ENCODE results near the gene ARHGAP19. TPM values are rescaled to one million over a fixed set of nuclear protein-coding genes. Genes with fewer than 3 reads are reported as not detected.

Gene ARHGAP19
- total and polyA plus RNA-seq, 9 of the 15 experiments (the other 6 are each of a cell fraction or from before 2014, with no cell fraction given) = 14.8 to 49.5 (median 26.8) TPM

GRCh38 chr10:97312897-97313296 is 20.5 kb upstream of the ARHGAP19 start (continued):
- TF ChIP-seq ZNF444 (CRISPR knock-in tag; IDR thresholded peaks at IDR 0.05) (no peak), ZNF57 (CRISPR knock-in tag; IDR thresholded peaks at IDR 0.05) (no peak), ZNF134 (CRISPR knock-in tag; conservative IDR thresholded peaks at IDR 0.05) (no peak), MYBL2 (IDR thresholded peaks at IDR 0.05; ENCODE audit: low read depth) (no peak), MYBL2 (CRISPR knock-in tag; IDR thresholded peaks at IDR 0.05; ENCODE audit: borderline replicate concordance) (no peak), EGR1 (conservative IDR thresholded peaks at IDR 0.05) (0 out of 2 replicates have a peak, but pooled peaks have one; percentile 22), KLF1 (tag; IDR thresholded peaks at IDR 0.05) (no peak), ZSCAN29 (IDR thresholded peaks at IDR 0.05) (no peak), CHD4 (IDR thresholded peaks at IDR 0.05; ENCODE audit: insufficient read depth, insufficient replicate concordance, low read depth, low read length, poor library complexity, severe bottlenecking) (no peak), ADNP (tag; IDR thresholded peaks at IDR 0.05) (no peak), NCOA1 (IDR thresholded peaks at IDR 0.05; ENCODE audit: low read depth) (no peak), XRCC3 (IDR thresholded peaks at IDR 0.05) (no peak), ZSCAN32 (CRISPR knock-in tag; IDR thresholded peaks at IDR 0.05) (no peak), KDM1A (IDR thresholded peaks at IDR 0.05) (peak in 1 of 2 experiments; percentile 67; a peak in 2 of 4 replicates), CREB3L1 (IDR thresholded peaks at IDR 0.05; ENCODE audit: borderline replicate concordance, low read depth) (no peak), GATAD2B (IDR thresholded peaks at IDR 0.05; ENCODE audit: borderline replicate concordance) (no peak), GABPB1 (CRISPR knock-in tag; IDR thresholded peaks at IDR 0.05) (no peak), SRSF3 (IDR thresholded peaks at IDR 0.05; ENCODE audit: insufficient read depth, low read length) (no peak), USF1 (CRISPR knock-in tag; IDR thresholded peaks at IDR 0.05) (no peak), BCLAF1 (IDR thresholded peaks at IDR 0.05; ENCODE audit: borderline replicate concordance in 1 of 2, control insufficient read depth in 1 of 2, low read depth in 2 of 2, low read length in 1 of 2) (0 out of 4 replicates have a peak, but pooled peaks of 1 of the 2 experiments have one; percentile 45), LEF1 (IDR thresholded peaks at IDR 0.05) (peak; percentile 67; the same call in 1 of the 2 replicates), HMGN3 (IDR thresholded peaks at IDR 0.05; ENCODE audit: borderline replicate concordance, extremely low read depth, insufficient read length, low read depth, low read length) (no peak), RFX5 (IDR thresholded peaks at IDR 0.05; ENCODE audit: low read depth, low read length) (no peak), SAFB2 (IDR thresholded peaks at IDR 0.05; ENCODE audit: borderline replicate concordance, low read depth, low read length, severe bottlenecking) (no peak), SRF (CRISPR knock-in tag; IDR thresholded peaks at IDR 0.05) (no peak)

All from K562 (cell line).